DOHH2 (cell line): ENCODE data around the gene SPRN.

Experiments
- H3F3A ChIP-seq: fragments of 200-600 bp; sonication (generic), shearing (Covaris generic); 2 replicates; pipeline ENCODE4 v1.6.0; 2016; ENCODE audit warnings: antibody characterized with exemption, mild to moderate bottlenecking; ENCODE audit not compliant: control insufficient read depth, insufficient read depth
- H3K27ac ChIP-seq: fragments of 200-600 bp; sonication (generic); 2 replicates; pipeline ENCODE4 v1.5.1; 2014; ENCODE audit warnings: low read depth, mild to moderate bottlenecking, low read length, moderate library complexity
- H3K27me3 ChIP-seq: fragments of 200-600 bp; sonication (generic); 2 replicates; pipeline ENCODE4 v1.6.1; 2014; ENCODE audit warnings: mild to moderate bottlenecking, low read length, mixed read lengths; ENCODE audit not compliant: control insufficient read depth
- H3K36me3 ChIP-seq: fragments of 200-600 bp; sonication (generic); 2 replicates; pipeline ENCODE4 v1.6.1; 2014; ENCODE audit warnings: mild to moderate bottlenecking, low read length, moderate library complexity, mixed read lengths; ENCODE audit not compliant: control insufficient read depth
- H3K4me1 ChIP-seq: fragments of 200-600 bp; sonication (generic); 2 replicates; pipeline ENCODE4 v1.6.1; 2014; ENCODE audit warnings: mild to moderate bottlenecking, low read length, mixed read lengths; ENCODE audit not compliant: control insufficient read depth
- H3K4me2 ChIP-seq: fragments of 200-600 bp; sonication (generic); 2 replicates; pipeline ENCODE4 v1.6.0; 2014; ENCODE audit warnings: mild to moderate bottlenecking, low read length, moderate library complexity
- H3K4me3 ChIP-seq: fragments of 200-600 bp; sonication (generic); 2 replicates; pipeline ENCODE4 v1.5.1; 2014; ENCODE audit warnings: mild to moderate bottlenecking, low read length, mixed read lengths
- H3K79me2 ChIP-seq: fragments of 200-600 bp; sonication (generic); 2 replicates; pipeline ENCODE4 v1.6.1; 2014; ENCODE audit warnings: mild to moderate bottlenecking, low read length, mixed read lengths; ENCODE audit not compliant: control insufficient read depth
- H3K9me2 ChIP-seq: fragments of 200-600 bp; sonication (generic); replicated peaks from 2 replicates; pipeline ENCODE4 v1.6.1; 2014; ENCODE audit warnings: mild to moderate bottlenecking, low read length, mixed read lengths; ENCODE audit not compliant: control insufficient read depth
- H3K9me3 ChIP-seq: fragments of 200-600 bp; sonication (generic); 2 replicates; pipeline ENCODE4 v1.6.1; 2014; ENCODE audit warnings: antibody characterized with exemption, low read length, mixed read lengths; ENCODE audit not compliant: control insufficient read depth, insufficient read depth
- H4K20me1 ChIP-seq: fragments of 200-600 bp; sonication (generic); 2 replicates; pipeline ENCODE4 v1.6.0; 2014; ENCODE audit warnings: low read depth, mild to moderate bottlenecking, antibody characterized with exemption, low read length, moderate library complexity; ENCODE audit not compliant: control insufficient read depth, insufficient read depth
- CTCF ChIP-seq: fragments of 200-600 bp; sonication (generic); IDR thresholded peaks from one replicate; pipeline ENCODE4 v1.5.1; 2014; ENCODE audit warnings: antibody characterized with exemption, mild to moderate bottlenecking, low read depth, low read length; ENCODE audit not compliant: poor library complexity, severe bottlenecking
- EZH2phosphoT487 ChIP-seq: fragments of 200-600 bp; sonication (generic); IDR thresholded peaks from 2 replicates; pipeline ENCODE4 v1.6.1; 2017; ENCODE audit warnings: borderline replicate concordance, mild to moderate bottlenecking, antibody characterized with exemption, low read length, moderate library complexity, mixed read lengths

Gene SPRN

DNA sequence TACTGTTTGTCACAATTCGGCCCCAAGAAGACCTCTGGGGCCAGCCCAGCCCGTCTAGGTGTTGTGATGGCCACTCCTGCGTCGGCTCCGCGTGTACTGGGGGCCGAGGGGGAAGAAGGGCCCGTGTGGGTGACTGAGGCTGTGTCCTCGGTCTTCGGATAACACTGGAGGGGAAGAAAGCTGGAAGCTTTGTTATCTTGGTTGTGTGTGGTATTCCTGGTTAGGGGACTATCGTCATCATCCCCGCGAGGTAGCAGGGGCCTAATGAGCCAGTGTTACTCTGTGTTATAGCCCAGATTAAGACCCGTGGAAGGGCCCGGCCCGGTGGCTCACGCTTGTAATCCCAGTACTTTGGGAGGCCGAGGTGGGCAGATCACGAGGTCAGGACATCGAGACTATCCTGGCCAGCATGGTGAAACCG, 29.6 kb downstream of the SPRN start:
- TF ChIP-seq CTCF (no peak), EZH2phosphoT487 (no peak)
- Histone ChIP-seq H3K4me1 (peaks cover 49% of the 10 kb centered on the region), H3K9me2 (no peaks in the 10 kb centered on the region), H3K27ac (peak overlapping the region; percentile 59), H3K4me3 (peak overlapping the region; percentile 83), H3K27me3 (no peaks in the 10 kb centered on the region), H3F3A (peaks cover 9% of the 10 kb centered on the region), H4K20me1 (peaks cover 5% of the 10 kb centered on the region; the same call in 1 of the 2 replicates), H3K79me2 (peaks cover 53% of the 10 kb centered on the region), H3K9me3 (no peaks in the 10 kb centered on the region), H3K4me2 (peak overlapping the region; percentile 86), H3K36me3 (peaks cover 54% of the 10 kb centered on the region)

GRCh38 chr10:133394064-133394663, 30.3 kb downstream of the SPRN start, which contains the start of gene MTG1:
TSS of gene MTG1 (plus strand) at chr10:133394157. CDS start at chr10:133394221, 64 bp downstream.
- Histone ChIP-seq H3K9me3 (no peaks in the 10 kb centered on the region), H3K4me3 (peak within 1 kb of the TSS; percentile 83), H3K27me3 (no peaks in the 10 kb centered on the region), H3F3A (peaks cover 15% of the 10 kb centered on the region), H4K20me1 (peaks cover 5% of the 10 kb centered on the region; the same call in 1 of the 2 replicates), H3K79me2 (peaks cover 49% of the 10 kb centered on the region), H3K36me3 (peaks cover 53% of the 10 kb centered on the region), H3K4me1 (peaks cover 55% of the 10 kb centered on the region), H3K9me2 (no peaks in the 10 kb centered on the region), H3K4me2 (peak within 1 kb of the TSS; percentile 86), H3K27ac (peak within 1 kb of the TSS; percentile 59)
- TF ChIP-seq EZH2phosphoT487 (no peak), CTCF (peak; percentile 14)

DNA sequence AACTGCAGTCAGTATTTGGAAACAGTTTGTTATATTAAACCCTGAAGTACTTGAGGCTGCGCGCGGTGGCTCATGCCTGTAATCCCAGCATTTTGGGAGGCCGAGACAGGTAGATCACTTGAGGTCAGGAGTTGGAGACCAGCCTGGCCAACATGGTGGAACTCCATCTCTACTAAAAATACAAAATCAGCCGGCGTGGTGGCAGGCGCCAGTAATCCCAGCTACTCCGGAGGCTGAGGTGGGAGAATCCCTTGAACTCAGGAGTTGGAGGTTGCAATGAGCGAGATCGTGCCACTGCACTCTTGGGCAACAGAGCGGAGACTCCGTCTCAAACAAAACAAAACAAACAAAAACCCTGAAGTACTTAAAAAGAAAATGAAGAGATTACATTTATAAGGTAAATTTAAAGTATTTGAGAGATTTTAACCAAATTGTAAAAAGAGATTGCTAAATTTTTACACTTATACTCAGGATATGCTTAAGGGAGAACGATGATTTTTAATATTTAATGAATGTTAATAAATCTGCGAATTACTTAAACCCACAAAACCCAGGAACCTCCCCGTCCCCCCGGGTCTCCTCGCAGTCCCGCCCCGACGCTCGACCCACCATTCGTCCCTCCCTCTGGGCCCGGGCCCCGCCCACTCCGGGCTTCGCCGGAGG, 30.9 kb downstream of the SPRN start:
- Histone ChIP-seq H3F3A (peaks cover 17% of the 10 kb centered on the region), H4K20me1 (peaks cover 5% of the 10 kb centered on the region; the same call in 1 of the 2 replicates), H3K4me3 (peak overlapping the region; percentile 83), H3K4me1 (peaks cover 57% of the 10 kb centered on the region), H3K9me2 (no peaks in the 10 kb centered on the region), H3K4me2 (peak overlapping the region; percentile 86), H3K9me3 (no peaks in the 10 kb centered on the region), H3K27ac (peak overlapping the region; percentile 30), H3K79me2 (peaks cover 43% of the 10 kb centered on the region), H3K27me3 (no peaks in the 10 kb centered on the region), H3K36me3 (peaks cover 49% of the 10 kb centered on the region)
- TF ChIP-seq CTCF (no peak), EZH2phosphoT487 (no peak)
